OCI-LY1 (cell line): ENCODE results near the gene LITAFD.

ENCODE experiments used
- CTCF ChIP-seq: fragments of 200-600 bp; sonication (generic), shearing (Covaris generic); IDR thresholded peaks from 2 replicates; pipeline ENCODE4 v1.5.1; 2017; ENCODE audit warnings: mild to moderate bottlenecking, antibody characterized with exemption, low read length, moderate library complexity, mixed read lengths
- EZH2 ChIP-seq: fragments of 200-600 bp; sonication (generic), shearing (Covaris generic); IDR thresholded peaks from 2 replicates; pipeline ENCODE4 v1.8.0; 2017; ENCODE audit warnings: borderline replicate concordance, mixed run types, mild to moderate bottlenecking, antibody characterized with exemption, low read length, moderate library complexity, mixed read lengths

- TF ChIP-seq CTCF (no peak), EZH2 (no peak)
Measured at GRCh38 chr16:8845699-8846298, 36.4 kb upstream of the LITAFD start.
